OCI-LY1 (cell line): ENCODE measurements around the gene UNCX.

Experiments used
- EZH2 ChIP-seq: fragments of 200-600 bp; sonication (generic), shearing (Covaris generic); IDR thresholded peaks from 2 replicates; pipeline ENCODE4 v1.8.0; 2017; ENCODE audit warnings: borderline replicate concordance, mixed run types, mild to moderate bottlenecking, antibody characterized with exemption, low read length, moderate library complexity, mixed read lengths
- TF ChIP-seq, protein P1 (sequence below): fragments of 200-600 bp; sonication (generic), shearing (Covaris generic); IDR thresholded peaks from 2 replicates; pipeline ENCODE4 v1.5.1; 2017; ENCODE audit warnings: mild to moderate bottlenecking, antibody characterized with exemption, low read length, moderate library complexity, mixed read lengths

DNA sequence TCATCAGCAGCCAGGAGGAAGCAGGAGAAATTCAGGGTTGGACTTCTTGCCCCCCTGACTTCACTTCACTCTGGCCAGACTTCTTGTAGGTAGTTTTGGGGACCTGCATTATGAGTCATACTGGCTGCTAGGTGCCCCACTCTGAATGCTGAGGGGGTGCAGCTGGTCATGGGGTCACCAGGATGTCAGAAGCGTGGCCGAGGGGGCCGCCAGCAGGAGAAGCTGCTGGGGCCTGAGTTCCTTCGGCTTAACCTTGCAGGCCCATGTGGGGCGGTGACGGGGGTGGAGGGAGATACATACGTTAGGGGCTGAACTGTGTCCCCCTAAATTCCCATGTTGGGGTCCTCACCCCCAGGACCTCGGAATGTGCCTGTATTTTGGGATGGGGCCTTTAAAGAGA lies 18.2 kb downstream of the UNCX start:
- TF ChIP-seq EZH2, result no peak
- TF ChIP-seq, protein P1, sequence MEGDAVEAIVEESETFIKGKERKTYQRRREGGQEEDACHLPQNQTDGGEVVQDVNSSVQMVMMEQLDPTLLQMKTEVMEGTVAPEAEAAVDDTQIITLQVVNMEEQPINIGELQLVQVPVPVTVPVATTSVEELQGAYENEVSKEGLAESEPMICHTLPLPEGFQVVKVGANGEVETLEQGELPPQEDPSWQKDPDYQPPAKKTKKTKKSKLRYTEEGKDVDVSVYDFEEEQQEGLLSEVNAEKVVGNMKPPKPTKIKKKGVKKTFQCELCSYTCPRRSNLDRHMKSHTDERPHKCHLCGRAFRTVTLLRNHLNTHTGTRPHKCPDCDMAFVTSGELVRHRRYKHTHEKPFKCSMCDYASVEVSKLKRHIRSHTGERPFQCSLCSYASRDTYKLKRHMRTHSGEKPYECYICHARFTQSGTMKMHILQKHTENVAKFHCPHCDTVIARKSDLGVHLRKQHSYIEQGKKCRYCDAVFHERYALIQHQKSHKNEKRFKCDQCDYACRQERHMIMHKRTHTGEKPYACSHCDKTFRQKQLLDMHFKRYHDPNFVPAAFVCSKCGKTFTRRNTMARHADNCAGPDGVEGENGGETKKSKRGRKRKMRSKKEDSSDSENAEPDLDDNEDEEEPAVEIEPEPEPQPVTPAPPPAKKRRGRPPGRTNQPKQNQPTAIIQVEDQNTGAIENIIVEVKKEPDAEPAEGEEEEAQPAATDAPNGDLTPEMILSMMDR, result no peak
